IPS-18c (cell line): ENCODE results near the gene GPRC5A.

Experiments
- H3K4me3 ChIP-seq: 2 replicates; pipeline ENCODE4 v1.7.0; 2013; ENCODE audit warnings: low read depth, mild to moderate bottlenecking, low read length, moderate library complexity; ENCODE audit not compliant: insufficient read depth
- H3K9me3 ChIP-seq: one replicate; pipeline ENCODE4 v1.6.1; 2013; ENCODE audit warnings: mild to moderate bottlenecking, low read length, moderate library complexity; ENCODE audit not compliant: control insufficient read depth, insufficient read depth

The GPRC5A gene

DNA sequence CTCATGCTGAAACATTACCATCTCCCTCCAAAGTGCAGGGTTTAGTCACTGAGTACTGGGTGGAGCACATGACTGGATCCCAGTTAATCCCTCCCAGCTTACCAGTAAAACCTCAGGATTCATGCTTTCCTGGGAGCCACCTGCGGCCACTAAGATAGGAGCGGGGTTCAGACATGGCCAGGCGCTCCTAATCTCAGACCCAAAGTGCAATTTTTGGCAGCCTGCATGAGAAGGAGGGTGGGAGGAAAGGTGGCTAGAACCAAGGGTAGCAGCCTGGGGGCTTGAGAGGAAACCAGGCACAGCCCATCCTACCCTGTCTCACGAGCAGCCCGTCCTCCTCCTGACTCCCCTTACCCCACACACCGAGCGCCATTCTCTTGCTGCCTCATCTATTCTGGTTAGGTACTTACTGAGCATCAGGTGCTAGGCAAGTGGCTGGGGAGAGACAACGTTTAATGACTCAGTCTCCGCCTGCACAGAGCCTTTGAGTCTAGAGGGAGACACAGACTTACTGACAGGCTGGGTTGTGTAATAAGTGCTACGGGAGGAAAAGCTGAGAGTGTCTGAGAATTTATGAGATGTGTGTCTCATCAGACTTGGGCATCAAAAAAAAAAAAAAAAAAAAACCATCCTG is 9.9 kb downstream of the GPRC5A start:
- Histone ChIP-seq H3K9me3 (peaks cover 2% of the 10 kb centered on the region), H3K4me3 (no peak overlapping the region)

DNA sequence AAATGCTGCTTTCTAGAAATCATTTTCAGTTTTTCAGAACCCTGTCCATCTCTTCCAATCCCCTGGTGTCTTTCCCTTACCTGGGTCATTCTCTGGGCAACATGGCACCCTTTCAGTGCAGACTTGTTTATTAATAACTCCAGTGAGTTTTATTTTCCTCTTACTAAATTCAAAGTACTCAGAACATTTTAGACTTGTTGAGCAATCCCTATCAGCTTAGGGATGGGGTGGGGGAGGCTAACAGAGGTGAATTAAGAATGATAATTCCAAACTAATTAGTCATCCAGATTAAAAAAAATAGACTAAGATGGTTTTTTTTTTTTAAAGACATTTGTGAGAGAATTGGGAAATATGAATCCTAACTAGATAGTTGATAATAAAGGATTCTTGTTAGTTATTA is 10.7 kb downstream of the GPRC5A start:
- H3K9me3 ChIP-seq: peaks cover 2% of the 10 kb centered on the region
- H3K4me3 ChIP-seq: no peak overlapping the region

DNA sequence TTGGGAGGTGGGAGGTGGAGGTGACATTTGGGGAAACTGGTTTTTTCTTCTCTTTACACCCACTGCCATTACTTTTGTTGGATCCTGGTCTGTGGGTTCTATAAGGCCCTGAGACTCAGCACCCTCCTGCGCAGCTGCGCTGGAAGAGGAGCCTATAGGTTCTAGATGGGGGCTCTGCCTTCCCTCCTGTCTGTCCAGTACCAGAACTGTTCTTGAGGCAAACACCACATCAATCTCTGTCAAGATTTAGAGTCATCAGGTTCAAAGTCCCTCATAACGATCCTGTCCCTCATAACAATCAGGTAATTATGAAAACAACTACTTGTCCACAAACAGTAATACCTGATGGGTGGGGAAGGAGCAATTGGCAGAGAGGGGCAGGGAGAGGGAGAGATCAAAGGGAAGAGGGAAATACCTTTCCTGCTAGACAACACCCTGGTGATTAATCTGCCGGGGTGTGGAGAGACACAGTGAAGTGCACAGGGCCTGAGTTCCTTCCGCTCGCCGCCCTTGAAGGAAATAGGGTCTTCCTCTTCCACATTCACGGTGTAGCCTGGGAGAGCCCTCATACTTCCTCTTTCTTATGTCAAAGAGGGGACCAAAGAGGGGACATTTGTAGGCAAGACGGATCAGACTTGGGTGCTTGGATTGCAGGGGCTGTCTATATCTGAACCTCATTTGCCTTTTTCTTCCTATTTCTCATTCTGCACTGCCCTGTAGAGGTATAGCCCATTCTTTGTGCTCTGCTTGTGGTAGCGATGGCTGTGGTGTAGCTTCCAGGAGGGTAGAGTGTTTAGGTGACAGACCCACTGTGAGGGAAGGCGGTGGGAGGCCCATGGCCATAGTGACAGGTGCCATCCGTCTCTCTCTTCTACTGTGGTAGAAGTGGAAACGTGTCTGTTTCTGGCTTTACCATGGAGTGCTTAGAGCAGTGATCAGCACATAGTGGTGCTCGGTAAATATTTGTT is 12.6 kb downstream of the GPRC5A start:
- Histone ChIP-seq H3K9me3 (no peaks in the 10 kb centered on the region), H3K4me3 (no peak overlapping the region)

DNA sequence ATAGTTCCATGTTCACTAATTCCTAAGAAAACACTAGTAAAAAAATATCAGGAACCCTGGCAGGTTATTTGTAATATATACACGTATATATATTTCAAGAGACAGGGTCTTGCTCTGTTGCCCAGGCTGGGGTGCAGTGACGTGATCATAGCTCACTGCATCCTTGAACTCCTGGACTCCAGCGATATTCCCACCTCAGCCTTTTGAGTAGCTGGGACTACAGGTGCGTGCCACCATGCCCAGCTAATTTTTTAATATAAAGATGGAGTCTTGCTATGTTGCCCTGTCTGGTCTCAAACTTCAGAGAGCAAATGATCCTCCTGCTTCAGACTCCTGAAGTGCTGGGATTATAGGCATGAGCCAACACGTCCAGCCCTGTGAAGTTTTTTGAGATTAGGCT is 16.2 kb downstream of the GPRC5A start:
- no peaks in the 10 kb centered on the region for H3K9me3 ChIP-seq
- H3K4me3 ChIP-seq: no peak overlapping the region

DNA sequence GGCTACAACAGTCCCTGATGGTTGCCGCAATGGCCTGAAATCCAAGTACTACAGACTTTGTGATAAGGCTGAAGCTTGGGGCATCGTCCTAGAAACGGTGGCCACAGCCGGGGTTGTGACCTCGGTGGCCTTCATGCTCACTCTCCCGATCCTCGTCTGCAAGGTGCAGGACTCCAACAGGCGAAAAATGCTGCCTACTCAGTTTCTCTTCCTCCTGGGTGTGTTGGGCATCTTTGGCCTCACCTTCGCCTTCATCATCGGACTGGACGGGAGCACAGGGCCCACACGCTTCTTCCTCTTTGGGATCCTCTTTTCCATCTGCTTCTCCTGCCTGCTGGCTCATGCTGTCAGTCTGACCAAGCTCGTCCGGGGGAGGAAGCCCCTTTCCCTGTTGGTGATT is 16.9 kb downstream of the GPRC5A start:
- H3K4me3 ChIP-seq: no peak overlapping the region
- no peaks in the 10 kb centered on the region for H3K9me3 ChIP-seq

DNA sequence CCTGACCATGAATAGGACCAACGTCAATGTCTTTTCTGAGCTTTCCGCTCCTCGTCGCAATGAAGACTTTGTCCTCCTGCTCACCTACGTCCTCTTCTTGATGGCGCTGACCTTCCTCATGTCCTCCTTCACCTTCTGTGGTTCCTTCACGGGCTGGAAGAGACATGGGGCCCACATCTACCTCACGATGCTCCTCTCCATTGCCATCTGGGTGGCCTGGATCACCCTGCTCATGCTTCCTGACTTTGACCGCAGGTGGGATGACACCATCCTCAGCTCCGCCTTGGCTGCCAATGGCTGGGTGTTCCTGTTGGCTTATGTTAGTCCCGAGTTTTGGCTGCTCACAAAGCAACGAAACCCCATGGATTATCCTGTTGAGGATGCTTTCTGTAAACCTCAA is 17.3 kb downstream of the GPRC5A start:
- H3K4me3 ChIP-seq: no peak overlapping the region
- no peaks in the 10 kb centered on the region for H3K9me3 ChIP-seq

DNA sequence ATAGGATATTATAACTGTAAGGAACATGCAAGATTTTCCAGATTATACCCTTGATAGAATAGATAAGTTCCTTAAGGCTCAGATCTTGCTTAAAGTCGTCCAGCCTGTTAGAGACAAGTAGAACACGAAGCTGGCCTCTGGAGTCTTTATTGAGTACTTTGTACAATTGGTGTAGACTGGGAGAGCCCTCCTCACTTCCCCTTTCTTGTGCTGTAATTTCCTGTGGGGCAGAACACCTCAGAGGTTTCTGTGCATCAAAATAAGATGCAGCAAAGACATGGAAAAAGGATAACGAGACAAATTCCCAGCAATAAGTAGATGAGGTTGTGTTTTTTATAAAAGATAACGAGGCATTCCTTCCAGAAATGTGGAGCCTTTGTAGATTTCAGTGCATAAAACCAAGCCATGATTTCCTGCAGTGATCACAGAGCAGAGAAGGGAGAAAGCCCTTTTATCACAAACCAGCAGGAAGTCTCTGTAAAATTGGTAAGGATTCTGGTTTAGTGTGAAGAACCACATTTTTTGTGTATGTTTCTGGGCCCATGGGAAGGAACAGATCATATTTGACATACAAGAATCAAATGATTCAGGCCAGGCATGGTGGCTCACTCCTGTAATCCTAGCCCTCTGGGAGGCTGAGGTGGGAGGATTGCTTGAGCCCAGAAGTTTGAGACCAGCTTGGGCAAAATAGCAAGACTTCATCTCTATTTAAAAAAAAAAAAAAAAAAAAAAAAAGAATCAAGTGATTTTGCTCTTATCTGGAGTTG is 18.0 kb downstream of the GPRC5A start:
- no peak overlapping the region for H3K4me3 ChIP-seq
- H3K9me3 ChIP-seq: no peaks in the 10 kb centered on the region

DNA sequence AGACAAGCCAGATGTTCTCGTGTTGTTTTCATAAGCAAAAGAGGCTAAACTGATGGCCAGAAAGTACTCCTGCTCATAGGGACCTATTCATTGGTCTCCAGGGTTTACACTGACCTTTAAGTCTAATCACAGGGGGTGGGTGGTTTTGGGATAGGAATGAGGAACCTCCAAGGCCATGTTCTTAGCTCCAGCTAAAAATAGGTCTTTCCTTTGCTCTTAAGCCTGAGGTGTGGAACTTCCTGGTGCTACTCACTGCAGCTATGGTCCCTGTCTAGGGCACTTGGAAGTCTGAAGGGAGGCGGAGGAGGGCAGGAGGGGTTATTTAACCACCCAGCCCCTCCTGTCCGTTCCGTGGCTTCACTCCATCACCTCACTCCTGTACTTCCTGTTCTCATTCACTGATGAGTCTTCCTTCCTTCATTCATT is 18.6 kb downstream of the GPRC5A start:
- no peaks in the 10 kb centered on the region for H3K9me3 ChIP-seq
- H3K4me3 ChIP-seq: no peak overlapping the region

DNA sequence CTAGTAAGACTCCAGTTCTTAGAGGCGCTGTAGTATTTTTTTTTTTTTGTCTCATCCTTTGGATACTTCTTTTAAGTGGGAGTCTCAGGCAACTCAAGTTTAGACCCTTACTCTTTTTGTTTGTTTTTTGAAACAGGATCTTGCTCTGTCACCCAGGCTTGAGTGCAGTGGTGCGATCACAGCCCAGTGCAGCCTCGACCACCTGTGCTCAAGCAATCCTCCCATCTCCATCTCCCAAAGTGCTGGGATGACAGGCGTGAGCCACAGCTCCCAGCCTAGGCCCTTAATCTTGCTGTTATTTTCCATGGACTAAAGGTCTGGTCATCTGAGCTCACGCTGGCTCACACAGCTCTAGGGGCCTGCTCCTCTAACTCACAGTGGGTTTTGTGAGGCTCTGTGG is 21.3 kb downstream of the GPRC5A start:
- Histone ChIP-seq H3K9me3 (no peaks in the 10 kb centered on the region), H3K4me3 (no peak overlapping the region)

DNA sequence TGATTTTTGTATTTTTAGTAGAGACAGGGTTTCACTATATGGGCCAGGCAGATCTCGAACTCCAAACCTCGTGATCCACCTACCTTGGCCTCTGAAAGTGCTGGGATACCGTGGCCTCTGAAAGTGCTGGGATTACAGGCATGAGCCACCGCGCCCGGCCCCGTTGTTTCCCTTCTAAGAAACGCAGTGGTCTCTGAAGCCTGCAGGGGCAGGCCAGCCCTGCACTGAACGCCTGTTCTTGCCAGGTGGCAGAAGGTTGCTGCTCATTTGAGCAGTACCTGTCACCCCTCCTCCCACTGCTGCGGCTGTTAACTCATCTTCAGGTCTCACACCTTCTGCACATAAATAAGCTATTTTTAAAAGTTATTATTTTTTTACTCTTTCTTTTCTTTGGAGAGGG is 24.3 kb downstream of the GPRC5A start:
- Histone ChIP-seq H3K9me3 (no peaks in the 10 kb centered on the region), H3K4me3 (no peak overlapping the region)

DNA sequence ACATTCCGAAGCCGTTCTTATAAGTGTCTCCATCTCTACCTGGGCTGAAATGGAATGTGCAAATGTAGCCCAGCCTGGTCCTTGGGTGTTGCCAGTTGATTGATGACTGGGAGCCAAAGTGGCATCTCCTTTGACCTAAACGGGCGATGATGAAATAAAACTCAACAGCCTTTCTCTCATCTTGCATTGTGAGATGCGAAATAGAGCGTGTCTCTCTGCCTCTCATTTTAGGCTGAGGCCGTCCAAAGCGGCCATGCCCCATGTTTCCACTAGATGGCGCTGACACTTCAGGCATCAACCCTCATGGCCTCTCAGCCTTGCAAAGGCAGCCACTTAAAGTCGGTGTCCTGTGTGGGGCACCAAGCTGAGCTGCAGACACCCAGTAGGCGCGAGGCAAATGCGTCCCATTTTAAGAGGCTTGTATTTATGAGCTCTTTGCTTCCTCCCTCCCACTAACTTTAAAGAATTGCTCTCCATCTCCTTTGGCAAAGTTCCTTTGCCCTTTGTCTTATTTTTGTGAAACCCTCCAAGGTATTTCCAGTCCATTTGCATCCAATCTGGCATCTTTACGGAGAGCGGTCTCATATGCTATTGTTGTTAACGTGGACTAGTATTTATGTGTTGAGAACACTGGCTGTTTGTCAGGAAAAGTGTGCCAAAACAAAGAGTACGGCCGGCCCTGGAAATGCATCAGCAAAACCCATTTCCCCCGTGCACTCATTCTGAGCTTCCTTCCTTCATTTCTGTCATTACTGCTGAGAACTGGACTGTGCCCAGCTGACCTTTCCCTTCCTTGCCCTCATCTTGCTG is 25.0 kb downstream of the GPRC5A start:
- Histone ChIP-seq H3K4me3 (no peak overlapping the region), H3K9me3 (no peaks in the 10 kb centered on the region)

DNA sequence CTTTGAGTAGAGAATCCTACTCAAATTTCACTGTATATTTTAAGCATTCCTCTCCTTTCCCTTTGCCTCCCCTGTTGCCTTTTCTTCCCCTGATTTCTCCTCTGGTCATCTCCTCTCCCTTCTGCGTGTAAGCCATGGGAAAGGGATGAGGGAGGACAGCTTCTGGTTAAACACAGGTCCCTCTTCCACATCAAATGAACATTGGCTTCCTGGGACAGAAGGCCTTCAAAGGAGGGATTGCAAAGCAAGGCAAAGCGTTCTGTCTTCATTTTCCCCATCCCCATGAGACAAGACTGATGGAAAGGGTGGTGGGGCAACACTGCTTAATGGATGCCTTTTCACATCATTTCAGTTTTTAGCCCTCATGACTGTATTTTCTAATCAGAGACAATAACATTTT is 26.2 kb downstream of the GPRC5A start:
- H3K4me3 ChIP-seq: no peak overlapping the region
- no peaks in the 10 kb centered on the region for H3K9me3 ChIP-seq

DNA sequence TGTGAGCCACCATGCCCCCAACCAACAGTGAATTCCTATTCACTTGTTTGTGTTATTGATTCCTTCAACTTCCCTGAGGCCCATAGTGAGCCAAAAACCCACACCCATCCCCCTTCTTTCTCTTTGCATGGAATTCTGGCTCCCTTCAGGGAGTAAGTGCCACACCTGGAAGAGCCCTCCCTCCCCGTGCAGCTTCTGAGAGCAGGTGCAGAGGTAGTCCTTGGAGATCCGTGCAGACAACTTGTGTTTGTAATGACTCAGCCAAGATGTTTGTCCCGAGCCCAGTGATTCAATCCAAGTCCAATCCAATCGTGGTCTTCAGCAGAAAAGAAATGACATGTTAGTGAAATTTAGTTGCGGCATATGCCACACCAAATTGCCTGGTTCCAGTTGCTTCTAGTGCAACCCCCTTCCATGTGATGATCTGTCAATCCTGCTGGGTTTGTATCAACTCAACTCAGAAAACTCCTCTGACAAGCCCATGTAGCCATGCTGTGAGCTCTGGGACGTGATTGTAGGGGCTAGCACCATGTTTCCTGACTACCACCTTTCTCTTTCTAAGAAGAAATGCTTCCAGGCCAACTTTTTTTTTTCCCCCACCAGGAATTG is 27.5 kb downstream of the GPRC5A start:
- H3K9me3 ChIP-seq: no peaks in the 10 kb centered on the region
- H3K4me3 ChIP-seq: no peak overlapping the region

DNA sequence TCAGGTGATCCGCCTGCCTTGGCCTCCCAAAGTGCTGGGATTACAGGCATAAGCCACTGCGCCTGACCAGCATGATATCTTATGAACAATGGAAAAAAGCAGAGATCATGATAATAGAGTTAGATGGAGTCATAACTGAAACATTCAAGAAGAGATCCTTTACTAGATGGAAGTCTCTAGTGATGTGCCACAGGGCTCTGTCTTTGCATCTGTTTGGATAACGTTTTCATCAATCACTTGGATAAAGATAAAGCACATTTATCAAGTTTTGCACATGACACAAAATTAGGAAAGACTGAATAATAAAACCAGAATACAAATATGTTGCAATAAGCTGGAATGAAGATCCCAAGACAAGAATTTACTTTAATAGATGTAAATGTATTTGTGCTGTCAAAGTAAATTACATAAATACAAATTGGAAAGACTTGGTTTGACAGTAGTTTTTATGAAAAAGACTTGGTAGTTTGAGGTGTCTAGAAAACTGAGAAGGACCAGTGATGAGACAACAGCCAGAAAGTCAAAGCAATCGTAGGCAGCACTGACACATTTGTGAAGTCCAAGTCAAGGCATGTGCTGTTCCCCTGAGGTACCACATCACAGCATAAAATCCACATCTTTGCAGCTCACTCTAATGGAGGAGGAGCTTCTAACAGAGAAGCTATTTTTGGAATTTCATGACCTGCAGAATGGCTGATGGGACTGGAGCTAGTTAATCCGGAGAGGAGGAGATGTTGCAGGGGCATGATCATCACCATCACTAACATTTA is 28.5 kb downstream of the GPRC5A start:
- H3K4me3 ChIP-seq: no peak overlapping the region
- no peaks in the 10 kb centered on the region for H3K9me3 ChIP-seq

DNA sequence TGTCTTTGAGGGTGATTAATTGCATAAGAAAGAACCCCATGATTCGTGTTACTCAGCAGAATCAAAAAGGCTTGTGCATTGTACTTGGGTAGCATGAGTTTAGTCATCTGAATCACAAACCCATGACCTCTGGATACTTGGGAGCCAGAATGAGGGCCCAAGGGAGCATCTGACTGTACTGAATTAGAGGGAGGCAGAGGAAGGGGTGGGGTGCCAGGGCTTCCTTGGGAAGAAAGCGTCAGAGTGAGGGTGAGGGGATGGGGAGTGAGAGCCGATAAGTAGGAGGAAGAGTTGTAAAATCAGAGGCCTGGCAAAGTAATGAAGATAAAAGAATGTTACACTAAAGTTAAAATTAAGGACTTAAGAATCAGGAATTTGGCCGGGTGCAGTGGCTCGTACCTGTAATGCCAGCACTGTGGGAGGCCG is 30.8 kb downstream of the GPRC5A start:
- Histone ChIP-seq H3K4me3 (no peak overlapping the region), H3K9me3 (no peaks in the 10 kb centered on the region)

DNA sequence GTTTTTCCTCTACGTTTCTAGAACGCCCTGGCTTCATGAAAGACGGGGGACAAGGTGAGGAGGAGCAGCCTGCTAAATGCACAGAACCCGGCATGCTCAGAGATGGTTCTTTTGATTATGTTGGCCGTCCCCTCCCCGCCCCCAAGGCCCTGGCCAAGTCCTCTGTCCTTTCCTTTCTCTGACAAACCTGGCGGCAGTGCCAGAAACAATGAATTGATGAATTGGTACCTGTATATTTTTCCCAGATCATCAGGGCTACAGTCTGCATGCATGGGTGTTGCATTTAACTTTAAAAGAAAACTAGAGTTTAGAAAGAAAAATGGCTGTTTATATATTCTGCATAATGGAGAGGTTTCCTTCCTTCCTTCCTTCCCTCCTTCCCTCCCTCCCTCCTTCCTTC is 31.6 kb downstream of the GPRC5A start:
- H3K4me3 ChIP-seq: no peak overlapping the region
- no peaks in the 10 kb centered on the region for H3K9me3 ChIP-seq
